Stimulated activated CD8-positive, alpha-beta memory T cell treated with anti-CD3 and anti-CD28 coated beads, Interleukin-12 subunit alpha, Interleukin-12 subunit beta, amount 100 ng/mL, for 24 hours (primary cell): ENCODE results near the gene ISM1.
A peak's percentile ranks its signal among the peaks of the same experiment; 100 is the strongest.

ENCODE experiments used
- DNase-seq: peaks from one replicate; pipeline ENCODE4 v3.0.0-alpha.2; 2020; ENCODE audit errors: extremely low read depth

ISM1 gene

DNA sequence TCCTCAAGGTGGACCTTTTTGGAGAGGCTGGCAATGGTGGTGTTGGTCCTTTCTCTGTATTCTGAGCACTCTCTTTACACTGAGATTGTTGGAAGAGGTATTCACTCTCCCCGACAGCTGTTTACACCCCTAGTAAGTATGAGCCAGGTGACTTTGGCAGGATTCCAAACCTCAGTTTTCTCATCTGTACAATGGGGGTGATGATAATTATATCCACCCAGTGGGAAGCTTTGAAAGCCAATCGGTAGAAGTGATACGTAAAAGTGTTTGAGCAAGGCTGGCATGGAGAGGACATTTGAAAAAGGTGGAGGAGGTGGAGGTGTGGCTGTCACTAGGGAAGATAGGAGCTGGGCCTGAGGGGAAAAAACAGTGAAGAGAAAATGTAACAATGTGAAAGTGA, 35.5 kb downstream of the ISM1 start:
- no peak for DNase-seq

DNA sequence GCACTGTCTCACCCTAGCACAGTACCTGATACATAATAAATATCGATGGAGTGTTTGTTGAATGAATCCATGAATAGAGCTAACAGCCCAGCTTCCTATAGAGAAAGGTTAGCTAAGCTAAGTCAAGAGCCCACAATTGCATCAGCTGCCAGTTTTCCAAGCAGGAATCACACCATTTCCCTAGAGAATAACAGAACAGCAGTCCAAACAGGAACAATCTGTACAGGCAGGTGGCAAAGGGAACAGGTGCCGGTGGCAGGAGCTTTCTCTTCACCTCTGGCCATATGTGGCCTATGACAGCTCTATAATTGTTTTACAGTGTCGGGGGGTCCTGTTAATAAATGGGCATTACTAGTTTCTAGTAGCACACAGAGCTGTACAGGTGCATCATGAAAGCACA, 38.8 kb downstream of the ISM1 start:
- no peak for DNase-seq

DNA sequence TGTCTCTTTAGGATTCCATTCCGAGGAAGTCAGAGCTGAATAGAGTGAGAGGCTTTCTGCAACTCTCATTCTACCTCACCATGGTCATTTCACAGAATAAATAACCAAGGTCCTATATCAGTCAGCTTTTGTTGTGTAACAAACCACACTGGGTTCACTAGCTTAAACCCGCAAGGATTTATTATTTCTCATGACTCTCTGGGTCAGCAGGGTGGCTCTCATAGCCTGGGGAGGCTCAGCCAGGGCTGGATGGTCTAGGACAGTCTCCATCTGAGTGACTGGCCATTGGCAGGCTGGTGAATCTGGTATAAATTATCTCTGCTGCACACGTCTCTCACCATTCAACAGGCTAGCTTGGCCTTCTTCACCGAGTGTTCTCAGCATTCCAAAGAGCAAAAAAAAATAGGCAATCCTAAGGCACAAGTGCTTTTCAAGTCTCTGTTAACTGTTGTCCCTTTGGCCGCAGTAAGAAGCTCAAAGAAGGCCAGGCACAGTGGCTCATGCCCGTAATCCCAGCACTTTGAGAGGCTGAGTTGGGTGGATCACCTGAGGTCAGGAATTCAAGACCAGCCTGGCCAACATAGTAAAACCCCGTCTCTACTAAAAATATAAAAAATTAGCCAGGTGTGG, 39.7 kb downstream of the ISM1 start:
- no peak for DNase-seq

DNA sequence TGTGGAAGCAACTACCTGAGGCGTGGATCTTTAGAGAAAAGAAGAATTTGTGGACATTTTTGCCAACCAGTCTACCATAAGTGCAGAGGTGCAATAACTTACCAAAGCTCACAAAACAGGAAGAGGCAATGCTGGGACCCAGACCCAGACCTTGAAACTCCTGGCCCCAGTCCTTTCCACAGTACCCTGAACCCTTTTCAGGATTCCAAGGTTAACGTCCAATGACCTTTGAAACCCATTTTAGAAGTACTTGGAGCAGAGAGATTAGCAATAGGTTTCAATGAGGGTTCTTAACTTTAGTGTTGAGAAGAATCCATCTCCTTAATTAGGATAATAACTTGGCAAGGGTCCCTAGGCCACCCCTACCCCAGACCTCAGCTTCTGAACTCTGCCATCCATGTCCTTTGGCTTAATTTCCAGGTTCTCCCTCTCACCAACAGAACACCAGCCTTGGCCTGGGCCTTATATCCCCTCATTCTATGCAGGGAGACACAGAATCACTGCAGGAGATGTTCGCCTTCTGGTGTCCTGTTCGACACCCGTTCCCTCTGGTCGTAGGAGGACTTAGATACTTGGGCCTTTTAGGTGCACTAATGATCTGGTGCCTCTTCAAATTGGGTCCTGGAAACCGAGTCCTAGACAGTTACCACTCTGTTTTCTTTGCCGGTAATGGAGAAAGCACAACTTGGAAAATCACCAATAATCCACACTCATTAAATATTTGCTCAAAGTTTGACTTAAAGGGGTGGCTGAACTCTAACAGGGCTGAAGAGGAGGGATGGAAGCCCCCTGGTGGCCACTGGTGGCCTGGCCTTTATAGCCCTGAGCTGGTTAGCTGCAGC, 40.6 kb downstream of the ISM1 start:
- DNase-seq: peak; percentile 45

DNA sequence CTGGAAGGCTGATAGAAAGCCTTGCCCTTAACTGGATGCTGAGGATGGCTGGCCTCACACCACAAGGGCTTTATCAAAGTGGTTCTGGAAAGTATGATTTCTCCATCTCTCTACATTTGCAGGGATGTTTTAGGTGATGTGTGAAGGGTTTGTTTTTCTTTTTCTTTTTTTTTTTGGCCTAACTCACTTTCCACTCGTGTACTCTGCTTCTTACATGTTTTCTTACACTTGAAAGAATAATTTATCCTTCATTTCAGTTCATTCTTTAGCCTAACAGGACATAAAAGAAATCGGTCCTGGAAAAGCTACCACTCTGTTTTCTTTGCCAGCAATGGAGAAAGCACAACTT, 41.2 kb downstream of the ISM1 start:
- DNase-seq: no peak

DNA sequence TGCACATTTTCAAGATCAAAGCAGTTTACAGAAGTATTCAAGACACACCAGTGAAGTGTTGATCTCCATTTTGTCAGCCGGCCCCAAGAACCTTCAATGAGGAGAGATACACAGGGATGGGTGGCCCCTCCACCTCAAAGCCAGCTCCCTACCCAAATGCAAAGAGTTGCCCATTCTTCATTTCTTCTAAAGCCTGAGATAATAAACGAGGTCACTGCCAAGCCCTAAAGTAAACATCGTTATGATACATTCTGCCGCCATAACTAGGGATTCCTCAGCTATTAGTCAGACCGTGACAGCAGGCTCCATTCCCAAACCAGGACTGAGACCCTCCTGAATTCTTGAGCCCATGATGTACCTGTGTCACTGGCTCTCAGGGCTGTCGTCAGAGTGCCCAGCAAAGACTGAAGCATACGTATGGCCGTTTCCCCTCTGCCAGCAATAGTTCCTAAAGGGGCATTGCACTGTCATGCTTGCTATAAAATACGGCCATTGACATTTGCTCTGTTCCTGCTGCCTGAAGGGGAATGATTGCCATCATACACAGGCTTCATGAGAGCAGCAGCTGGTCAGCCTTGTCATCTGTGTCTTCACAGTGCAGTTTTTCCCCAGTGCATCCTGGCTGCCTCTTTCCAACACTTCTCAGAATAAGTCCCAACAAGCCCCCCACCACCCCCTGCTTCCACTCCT, 41.7 kb downstream of the ISM1 start:
- DNase-seq: no peak

DNA sequence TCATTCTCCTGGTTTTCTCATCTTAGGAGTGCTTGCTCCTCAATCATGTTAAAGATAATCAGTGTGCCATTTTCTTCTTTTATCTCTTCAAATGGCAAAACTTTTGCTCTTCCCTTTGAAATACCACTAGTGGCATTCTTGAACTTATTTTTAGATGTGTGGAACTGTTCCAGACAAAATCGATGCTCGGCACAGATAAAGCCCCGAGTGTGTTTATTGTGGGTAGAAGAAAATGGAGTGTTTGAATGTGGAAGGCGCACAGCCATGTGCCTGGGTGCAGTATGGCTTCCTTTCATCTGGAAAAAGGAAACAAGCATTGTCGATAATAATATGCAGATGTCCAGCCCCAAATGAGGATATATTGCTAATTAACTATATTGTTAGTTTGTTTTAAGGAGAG, 42.4 kb downstream of the ISM1 start:
- no peak for DNase-seq

DNA sequence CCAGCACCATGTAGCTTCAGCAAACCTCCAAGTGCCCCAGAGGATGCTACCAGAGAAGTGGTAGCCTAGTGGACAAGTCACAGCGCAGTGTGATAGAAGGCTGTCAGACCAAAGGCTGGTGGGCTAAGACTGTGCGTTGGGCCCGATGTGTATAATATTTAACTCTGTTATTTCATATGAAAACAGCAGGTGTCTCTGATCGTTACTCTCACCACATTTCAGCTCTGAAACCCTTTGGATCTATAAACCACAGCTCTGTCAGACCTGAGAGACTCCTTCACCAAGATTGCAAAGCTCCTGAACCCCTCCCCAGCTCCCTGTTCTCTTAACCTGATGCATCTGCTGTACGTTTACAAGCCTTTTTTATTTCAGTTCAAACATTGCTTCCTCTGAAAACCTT, 43.8 kb downstream of the ISM1 start:
- no peak for DNase-seq

DNA sequence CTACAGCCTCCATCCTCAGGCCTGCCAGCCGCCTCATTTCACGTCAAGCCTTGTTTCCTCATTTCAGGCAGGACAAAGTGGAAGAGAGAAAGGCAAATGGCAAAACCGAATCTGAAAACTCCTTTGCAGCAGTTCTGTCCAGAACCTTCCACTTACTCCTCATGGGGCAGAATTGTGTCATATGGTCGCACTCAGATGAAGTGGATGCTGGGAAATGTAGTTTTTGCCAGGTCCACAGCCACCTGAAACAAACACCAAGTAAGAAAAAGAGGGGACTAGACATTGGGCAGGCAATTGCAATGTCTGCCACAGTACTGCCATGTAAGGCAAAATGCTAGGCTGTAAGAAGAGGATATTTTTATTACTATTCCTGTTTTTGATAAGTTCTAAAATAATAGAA, 44.9 kb downstream of the ISM1 start:
- DNase-seq: no peak

DNA sequence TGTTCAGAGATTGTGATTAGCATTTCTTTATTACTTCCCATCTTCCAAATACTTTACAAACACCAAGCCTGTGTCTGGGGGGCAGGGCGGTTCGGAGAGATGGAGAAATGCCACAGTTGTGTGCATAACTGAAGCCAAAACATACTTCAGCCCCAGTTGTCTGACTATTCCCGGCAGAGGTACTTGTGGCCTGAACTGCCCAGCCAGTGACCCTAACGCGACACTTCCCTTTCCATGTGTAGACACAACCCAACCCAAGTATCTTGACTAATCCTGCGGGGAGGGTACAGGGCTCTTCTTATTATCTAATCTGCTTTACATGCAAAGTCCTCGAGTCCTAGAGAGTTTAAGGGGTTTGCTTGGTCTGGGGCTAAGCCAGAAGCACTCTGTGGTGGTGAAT, 46.2 kb downstream of the ISM1 start:
- no peak for DNase-seq

DNA sequence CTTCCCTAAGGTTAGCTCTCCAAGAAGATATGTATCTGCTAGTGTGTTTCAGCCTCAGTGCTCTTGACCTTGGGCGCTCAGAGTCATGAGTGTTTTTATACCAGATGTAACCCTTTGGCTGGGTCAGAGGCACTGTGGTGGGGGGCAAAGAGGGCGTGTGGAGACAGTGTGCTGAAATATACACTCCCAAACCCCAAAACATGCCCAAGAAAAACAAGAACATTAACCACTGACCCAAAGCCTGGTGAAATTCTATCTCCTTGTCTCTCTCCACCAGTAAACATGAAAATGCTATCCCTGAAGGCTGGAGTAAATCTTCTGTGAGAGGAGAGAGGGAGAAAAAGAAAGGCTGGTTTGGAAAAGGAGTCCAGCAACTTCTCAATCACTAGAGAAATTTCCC, 47.9 kb downstream of the ISM1 start:
- no peak for DNase-seq

DNA sequence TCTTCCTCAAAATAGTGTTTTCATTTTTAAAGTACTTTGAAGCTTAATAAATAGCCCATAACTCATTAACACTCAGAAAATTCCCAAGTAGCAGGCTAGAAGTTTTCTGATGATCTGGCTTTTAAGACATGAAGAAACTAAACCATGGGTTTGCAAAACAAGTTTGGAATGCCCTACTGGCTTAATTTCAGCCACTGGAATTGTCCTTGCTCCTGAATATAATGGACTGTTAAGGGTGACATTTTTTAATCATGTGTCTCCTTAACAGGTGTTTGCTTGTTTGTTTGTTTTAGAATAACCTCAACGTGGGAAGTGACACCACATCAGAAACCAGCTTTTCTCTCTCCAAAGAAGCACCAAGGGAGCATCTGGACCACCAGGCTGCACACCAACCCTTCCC, 49.1 kb downstream of the ISM1 start:
- DNase-seq: no peak

DNA sequence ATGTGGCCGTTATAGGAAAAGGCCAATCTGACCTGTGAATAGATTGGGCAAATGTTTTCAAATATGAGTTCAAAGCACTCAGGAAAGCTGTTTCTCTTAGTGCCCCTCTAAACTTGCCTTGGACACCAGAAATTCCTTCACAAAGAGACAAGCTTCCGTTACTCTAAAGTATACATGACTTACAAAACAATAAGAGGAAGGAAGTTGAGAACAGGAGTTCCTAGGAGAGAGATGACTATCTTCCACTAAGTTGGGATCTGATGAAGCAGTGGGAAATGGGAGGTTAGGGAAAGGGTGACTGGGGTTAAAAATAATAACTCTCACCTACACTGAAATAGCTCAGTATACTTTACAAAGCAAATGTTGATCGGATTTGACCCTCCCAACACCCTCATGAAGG, 50.0 kb downstream of the ISM1 start:
- no peak for DNase-seq

DNA sequence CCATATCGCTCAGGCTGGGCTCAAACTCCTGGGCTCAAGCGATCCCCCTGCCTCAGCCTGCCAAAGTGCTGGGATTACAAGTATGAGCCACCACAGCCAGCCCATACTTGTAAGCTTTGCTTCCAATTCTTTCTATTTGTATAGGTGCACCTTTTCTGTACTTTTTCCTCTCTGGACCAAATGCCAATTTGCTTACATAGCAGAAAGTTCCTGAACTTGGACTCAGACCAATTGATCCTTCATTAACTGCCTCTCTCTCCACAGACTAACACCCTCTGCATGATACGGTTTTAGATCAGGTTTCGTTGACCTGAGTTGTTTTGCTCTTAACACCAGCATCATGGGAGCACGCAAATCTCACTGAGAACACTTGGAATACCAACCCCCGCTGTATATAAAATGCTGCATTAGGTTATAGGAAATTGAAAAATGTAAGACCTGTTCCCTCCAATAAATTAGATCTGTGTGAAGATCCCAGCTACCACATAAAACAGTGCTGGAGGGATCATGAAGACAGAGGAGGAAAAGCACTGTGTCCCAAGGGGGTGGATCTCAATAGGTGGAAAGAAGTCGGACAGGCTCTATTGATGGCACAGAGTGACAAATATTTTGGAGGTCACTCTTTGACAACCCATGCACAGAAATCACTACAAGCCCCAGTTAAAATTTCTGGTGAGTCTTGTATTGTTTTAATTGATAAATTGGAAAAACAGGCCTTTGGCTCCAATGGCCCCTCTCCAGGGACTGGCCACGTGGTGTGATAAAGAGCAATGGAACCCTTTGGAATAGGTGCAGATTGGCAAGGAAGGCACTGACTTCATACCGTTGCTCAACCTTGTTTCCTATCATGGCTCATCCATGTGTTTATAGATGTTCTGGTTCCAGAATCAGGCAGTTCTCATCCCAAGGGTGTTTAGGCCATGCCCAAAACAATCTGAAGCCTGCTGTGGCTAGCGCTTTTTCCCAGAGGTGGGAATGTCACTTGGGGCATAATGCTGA, 51.2 kb downstream of the ISM1 start:
- DNase-seq: no peak

DNA sequence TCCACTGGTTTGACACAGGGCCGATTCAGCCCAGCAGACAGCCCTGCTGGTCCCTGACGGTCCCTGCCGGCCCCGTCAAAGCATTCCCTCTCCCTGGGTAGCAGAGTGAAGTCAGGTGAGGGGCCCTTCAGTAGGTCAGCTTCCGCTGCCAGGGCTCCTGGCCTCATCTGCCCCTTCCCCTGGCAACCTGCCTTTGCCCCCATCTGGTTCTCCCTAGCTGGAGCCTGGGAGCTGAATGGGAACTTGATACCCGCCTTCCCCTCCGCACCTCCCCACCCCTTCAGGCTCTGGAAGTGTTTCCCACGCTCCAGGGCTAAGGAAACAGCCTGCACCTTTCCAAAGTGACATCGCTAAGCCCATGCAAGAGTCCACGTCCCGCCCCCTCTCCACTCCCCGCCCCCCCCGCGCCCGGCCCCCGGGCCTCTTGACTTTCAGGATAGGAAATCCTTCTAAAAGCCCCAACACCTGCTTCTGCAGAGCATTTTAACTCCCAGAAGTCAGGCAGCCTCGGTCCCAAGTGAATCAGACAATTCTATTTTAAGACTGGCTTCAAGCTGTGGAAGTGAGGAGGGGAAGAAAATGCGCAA, 53.3 kb downstream of the ISM1 start:
- no peak for DNase-seq

DNA sequence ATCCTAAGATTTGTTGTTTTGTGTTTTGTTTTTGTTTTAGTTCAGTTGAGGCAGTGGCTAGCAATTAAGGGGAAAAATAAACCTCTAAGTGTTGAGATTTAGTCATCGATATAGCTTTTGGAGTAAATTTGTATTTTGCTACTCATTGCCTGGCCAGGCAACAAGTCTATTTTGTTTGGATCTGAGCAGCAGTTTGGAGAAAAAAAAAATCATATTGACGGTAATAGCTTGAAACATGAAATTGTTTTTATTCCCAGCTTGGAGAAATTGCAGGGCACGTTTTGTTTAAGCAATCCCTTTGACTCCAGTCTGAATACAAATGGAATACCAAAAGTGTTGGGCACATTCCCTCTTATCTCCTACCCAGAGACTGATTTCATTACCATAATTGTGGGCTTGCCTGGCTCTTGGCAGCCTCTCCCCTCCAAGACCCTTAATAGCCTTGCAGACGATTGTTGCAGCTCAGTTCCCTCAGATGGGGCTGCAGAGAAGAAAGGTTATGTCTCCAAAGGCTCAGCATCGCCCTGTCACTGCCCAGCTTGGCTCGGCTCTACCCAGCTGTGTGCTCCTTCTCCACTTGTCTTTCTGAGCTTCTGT, 56.0 kb downstream of the ISM1 start:
- DNase-seq: no peak

DNA sequence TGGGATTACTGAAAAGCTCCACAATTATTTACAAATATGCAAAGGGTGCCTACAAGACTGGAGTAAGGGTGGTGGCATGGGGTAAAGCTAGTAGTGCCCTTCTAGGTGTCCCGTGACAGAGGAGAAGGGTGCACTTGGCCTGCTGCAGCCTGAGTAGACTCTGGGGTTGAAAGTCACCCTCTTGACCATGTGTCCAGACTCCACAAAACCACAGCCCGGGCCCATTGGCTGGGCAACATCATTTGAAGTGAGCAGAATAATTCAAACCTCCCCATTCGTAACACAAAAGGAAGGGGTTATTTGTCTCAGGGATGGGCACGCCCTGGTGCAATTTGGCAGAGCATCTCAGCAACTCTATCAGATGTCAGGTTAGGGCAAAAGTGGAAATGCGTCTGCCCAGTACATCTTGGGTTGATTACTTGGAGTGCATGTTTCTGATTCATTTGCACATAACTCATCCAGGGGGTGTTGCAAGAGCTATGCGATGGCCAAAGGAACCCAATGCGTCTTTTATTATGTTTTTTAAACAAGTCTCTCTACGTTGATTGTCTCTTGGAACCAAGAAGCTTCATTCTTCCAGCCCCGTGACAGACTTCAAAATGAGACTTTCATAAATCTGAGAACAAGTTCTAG, 56.7 kb downstream of the ISM1 start:
- no peak for DNase-seq

DNA sequence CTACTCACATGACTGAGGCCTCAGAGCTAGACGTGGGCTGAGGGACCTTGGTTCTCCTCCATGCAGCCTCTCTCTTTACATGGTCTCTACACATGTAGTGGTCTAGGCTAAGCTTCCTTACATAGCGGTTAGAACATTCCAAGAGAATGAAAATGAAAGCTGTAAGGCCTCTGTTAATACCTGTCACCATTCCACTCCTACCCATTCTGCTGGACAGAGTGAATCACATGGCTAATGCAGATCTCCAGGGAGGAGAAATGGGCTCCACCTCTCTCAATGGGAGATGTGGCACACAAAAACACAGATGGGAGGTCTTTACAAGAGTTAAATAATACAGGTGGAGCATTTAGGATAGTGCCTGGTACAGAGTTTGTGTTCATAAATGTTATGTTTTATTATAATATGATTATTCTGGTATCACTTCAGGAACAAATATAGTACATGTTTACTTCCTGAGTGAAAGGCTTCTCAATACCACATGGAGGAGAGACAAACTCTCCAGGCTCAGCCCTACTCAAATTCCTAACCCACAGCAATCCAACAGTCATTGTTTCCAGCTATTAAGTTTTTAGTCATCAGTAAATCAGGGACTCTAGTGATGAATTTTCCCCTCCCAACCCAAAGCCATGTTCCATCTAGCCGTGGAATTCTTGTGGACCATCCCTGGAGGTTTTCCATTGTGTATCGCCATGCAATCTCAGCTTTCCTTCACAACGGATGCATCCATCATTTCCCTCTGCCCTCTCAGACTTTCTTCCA, 57.9 kb downstream of the ISM1 start:
- no peak for DNase-seq

DNA sequence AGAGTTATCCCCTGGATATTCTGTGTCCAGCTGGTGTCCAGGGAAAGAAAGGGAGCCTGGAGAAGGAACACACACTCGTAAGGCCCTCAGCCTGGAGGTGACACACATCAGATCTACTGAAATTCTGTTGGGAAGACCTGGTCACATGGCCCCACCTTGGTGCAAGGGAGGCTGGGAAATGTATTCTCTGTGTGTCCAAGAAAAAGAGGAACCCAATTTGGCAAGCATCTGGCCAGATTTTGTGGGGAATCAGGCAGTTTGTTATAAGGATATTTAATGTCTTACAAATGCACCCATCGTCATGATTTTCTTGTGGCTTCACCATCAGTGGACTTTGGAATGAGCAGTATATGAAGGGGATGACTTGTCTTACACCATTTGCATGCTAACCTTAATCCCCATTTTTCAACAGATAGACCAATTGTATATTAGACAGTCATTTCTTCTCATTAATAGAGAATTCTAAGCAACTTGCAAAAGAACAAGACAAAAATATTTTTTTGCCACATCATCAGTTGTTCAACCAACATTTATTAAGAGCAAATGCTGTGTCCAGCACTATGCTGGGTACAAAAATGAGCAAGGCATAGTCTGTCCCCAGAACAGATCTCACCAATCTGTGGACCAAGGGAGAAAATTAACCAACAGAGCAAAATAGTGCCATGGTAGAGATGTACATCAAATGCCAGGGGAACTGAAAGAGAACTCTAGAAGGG, 59.7 kb downstream of the ISM1 start:
- no peak for DNase-seq
